Type B pancreatic cell (in vitro differentiated cells): ENCODE measurements around the gene IKBKE. TPM values are rescaled to one million over a fixed set of nuclear protein-coding genes. Genes with fewer than 3 reads are reported as not detected.

Experiments used
- DNase-seq: peaks from one replicate; pipeline ENCODE4 v3.0.0; 2021; ENCODE audit warnings: mixed read lengths; ENCODE audit not compliant: unreplicated experiment; ENCODE audit errors: extremely low spot score
- H3K27ac Mint-ChIP-seq: 2 replicates; pipeline ENCODE4 v1.8.0; 2021; ENCODE audit warnings: mild to moderate bottlenecking, mixed read lengths
- H3K27me3 Mint-ChIP-seq: 2 replicates; pipeline ENCODE4 v1.8.0; 2021; ENCODE audit warnings: mixed read lengths
- H3K36me3 Mint-ChIP-seq: 2 replicates; pipeline ENCODE4 v1.8.0; 2021; ENCODE audit warnings: mixed read lengths
- H3K4me1 Mint-ChIP-seq: one replicate; pipeline ENCODE4 v1.8.0; 2021; ENCODE audit warnings: mixed read lengths; ENCODE audit not compliant: unreplicated experiment
- H3K4me3 Mint-ChIP-seq: 2 replicates; pipeline ENCODE4 v1.8.0; 2021; ENCODE audit warnings: mild to moderate bottlenecking, mixed read lengths
- H3K9me3 Mint-ChIP-seq: 2 replicates; pipeline ENCODE4 v1.8.0; 2021; ENCODE audit warnings: mixed read lengths
- CTCF ChIP-seq: fragments of 200-600 bp; sonication (generic); conservative IDR thresholded peaks from 2 replicates; pipeline ENCODE4 v1.5.0; 2021; ENCODE audit warnings: antibody characterized with exemption, mild to moderate bottlenecking
- total RNA-seq: library from RNA; stranded (reverse); gene quantifications from 2 replicates; pipeline ENCODE4 v1.2.1, GENCODE V29; 2021; ENCODE audit warnings: low replicate concordance

Gene IKBKE
- total RNA-seq, 1 donor from 2014 or later, result 10.7 TPM

GRCh38 chr1:206492589-206492988 lies 22.3 kb downstream of the IKBKE start:
- H3K4me3 Mint-ChIP-seq, result no peak overlapping the region
- no peak overlapping the region for H3K27ac Mint-ChIP-seq
- H3K36me3 Mint-ChIP-seq, result peaks cover 9% of the 10 kb centered on the region
- no peak for DNase-seq
- no peak for TF ChIP-seq CTCF
- H3K9me3 Mint-ChIP-seq, result no peaks in the 10 kb centered on the region
- H3K4me1 Mint-ChIP-seq, result peaks cover 18% of the 10 kb centered on the region
- no peaks in the 10 kb centered on the region for H3K27me3 Mint-ChIP-seq

GRCh38 chr1:206493279-206493678 lies 23.0 kb downstream of the IKBKE start:
- peaks cover 9% of the 10 kb centered on the region for H3K36me3 Mint-ChIP-seq
- TF ChIP-seq CTCF, result no peak
- H3K4me1 Mint-ChIP-seq, result peaks cover 18% of the 10 kb centered on the region
- no peak overlapping the region for H3K27ac Mint-ChIP-seq
- no peak for DNase-seq
- no peaks in the 10 kb centered on the region for H3K27me3 Mint-ChIP-seq
- H3K4me3 Mint-ChIP-seq, result no peak overlapping the region
- H3K9me3 Mint-ChIP-seq, result no peaks in the 10 kb centered on the region

GRCh38 chr1:206495011-206495461 lies 24.8 kb downstream of the IKBKE start:
- no peak for DNase-seq
- H3K27ac Mint-ChIP-seq, result no peak overlapping the region
- no peak overlapping the region for H3K4me3 Mint-ChIP-seq
- H3K27me3 Mint-ChIP-seq, result peaks cover 3% of the 10 kb centered on the region
- peaks cover 9% of the 10 kb centered on the region for H3K36me3 Mint-ChIP-seq
- no peaks in the 10 kb centered on the region for H3K9me3 Mint-ChIP-seq
- TF ChIP-seq CTCF, result no peak
- peaks cover 18% of the 10 kb centered on the region for H3K4me1 Mint-ChIP-seq

- Mint-ChIP-seq H3K36me3 (peaks cover 9% of the 10 kb centered on the region), H3K27me3 (peaks cover 3% of the 10 kb centered on the region), H3K27ac (no peak overlapping the region), H3K4me1 (peaks cover 15% of the 10 kb centered on the region), H3K4me3 (no peak overlapping the region), H3K9me3 (no peaks in the 10 kb centered on the region)
- DNase-seq, result no peak
- no peak for TF ChIP-seq CTCF
Observed at GRCh38 chr1:206495493-206496046, 25.3 kb downstream of the IKBKE start.

- Mint-ChIP-seq H3K27me3 (peaks cover 3% of the 10 kb centered on the region), H3K4me1 (peaks cover 9% of the 10 kb centered on the region), H3K9me3 (no peaks in the 10 kb centered on the region), H3K36me3 (peaks cover 9% of the 10 kb centered on the region), H3K27ac (no peak overlapping the region), H3K4me3 (no peak overlapping the region)
- TF ChIP-seq CTCF, result no peak
- DNase-seq, result no peak
Observed at GRCh38 chr1:206496131-206496793, 26.0 kb downstream of the IKBKE start.
